ENCODE measurements around the gene PIBF1.

DNA sequence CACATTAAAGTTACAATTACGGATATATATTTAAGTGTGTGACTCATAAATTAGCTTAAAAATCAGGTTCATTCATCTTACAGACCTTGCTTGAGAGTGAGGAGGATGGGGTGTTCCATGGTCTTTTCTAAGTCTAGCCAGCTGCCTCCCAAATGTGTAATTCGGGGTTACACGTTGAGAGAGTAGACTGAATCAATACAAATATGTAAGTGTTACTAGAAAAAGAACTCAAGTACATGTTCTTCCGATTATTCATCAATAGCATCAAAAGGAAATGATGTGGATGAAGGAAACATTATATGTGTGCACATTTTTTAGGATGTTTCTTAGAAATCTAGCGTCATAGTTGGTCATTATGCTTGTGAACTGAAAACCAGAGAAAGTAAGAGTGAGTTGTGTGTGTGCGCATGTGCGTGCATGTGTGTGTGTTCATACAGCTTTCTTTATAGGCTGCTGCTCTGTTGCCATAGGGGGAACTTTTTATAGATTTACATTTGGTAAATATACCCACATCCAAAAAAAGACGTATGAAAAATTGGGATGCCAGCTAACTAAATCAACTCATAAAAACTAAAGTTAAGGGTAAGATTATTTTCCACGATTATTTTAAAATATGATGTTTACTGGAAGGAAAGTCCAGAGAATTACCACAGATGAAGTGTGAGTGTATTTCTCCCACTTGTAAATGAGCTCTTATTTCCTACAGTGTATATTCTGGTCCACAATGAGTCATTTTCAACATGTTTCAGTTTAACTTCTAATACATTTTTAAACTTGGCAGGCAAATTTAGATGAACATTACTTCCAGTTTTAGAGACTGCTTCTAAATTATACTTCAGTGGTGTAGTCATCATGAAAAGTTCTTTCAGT, 82.4 kb downstream of the PIBF1 start:
- TF ChIP-seq, protein P1, sequence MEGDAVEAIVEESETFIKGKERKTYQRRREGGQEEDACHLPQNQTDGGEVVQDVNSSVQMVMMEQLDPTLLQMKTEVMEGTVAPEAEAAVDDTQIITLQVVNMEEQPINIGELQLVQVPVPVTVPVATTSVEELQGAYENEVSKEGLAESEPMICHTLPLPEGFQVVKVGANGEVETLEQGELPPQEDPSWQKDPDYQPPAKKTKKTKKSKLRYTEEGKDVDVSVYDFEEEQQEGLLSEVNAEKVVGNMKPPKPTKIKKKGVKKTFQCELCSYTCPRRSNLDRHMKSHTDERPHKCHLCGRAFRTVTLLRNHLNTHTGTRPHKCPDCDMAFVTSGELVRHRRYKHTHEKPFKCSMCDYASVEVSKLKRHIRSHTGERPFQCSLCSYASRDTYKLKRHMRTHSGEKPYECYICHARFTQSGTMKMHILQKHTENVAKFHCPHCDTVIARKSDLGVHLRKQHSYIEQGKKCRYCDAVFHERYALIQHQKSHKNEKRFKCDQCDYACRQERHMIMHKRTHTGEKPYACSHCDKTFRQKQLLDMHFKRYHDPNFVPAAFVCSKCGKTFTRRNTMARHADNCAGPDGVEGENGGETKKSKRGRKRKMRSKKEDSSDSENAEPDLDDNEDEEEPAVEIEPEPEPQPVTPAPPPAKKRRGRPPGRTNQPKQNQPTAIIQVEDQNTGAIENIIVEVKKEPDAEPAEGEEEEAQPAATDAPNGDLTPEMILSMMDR (IDR thresholded peaks at IDR 0.05) = no peak
- TF ChIP-seq POLR2A (IDR thresholded peaks at IDR 0.05) = no peak
